RCC 7860 (cell line): Measurements from ENCODE around the gene SMPD3.

Experiments
- DNase-seq: peaks from one replicate; pipeline ENCODE4 v3.0.0-alpha.2; 2015; ENCODE audit warnings: low spot score
- FAIRE-seq: peaks from 2 replicates; lab custom pipeline; 2012; peaks lifted over from hg19 to GRCh38; lab: Jason Lieb, UNC

The SMPD3 gene

GRCh38 chr16:68359398-68360191 lies 88.7 kb downstream of the SMPD3 start:
- DNase-seq (no peak), FAIRE-seq (no peak)

- no peak for FAIRE-seq
- no peak for DNase-seq
Measured at GRCh38 chr16:68358951-68359350, 89.4 kb downstream of the SMPD3 start.

GRCh38 chr16:68357923-68358322 lies 90.4 kb downstream of the SMPD3 start:
- FAIRE-seq (no peak), DNase-seq (no peak)

- FAIRE-seq, result no peak
- DNase-seq, result no peak
Measured at GRCh38 chr16:68357521-68357922, 90.8 kb downstream of the SMPD3 start.

GRCh38 chr16:68356919-68357286 lies 91.4 kb downstream of the SMPD3 start:
- DNase-seq, result no peak
- FAIRE-seq, result no peak

- DNase-seq, result no peak
- FAIRE-seq, result no peak
Measured at GRCh38 chr16:68356249-68356918, 91.9 kb downstream of the SMPD3 start.

GRCh38 chr16:68355447-68356248 lies 92.7 kb downstream of the SMPD3 start:
- no peak for DNase-seq
- FAIRE-seq, result no peak

GRCh38 chr16:68354816-68355215 lies 93.5 kb downstream of the SMPD3 start:
- no peak for FAIRE-seq
- no peak for DNase-seq

- no peak for FAIRE-seq
- no peak for DNase-seq
Measured at GRCh38 chr16:68353366-68353765, 94.9 kb downstream of the SMPD3 start.

GRCh38 chr16:68351991-68352431 lies 96.3 kb downstream of the SMPD3 start:
- FAIRE-seq (no peak), DNase-seq (no peak)

- DNase-seq (no peak), FAIRE-seq (no peak)
Measured at GRCh38 chr16:68351463-68351862, 96.8 kb downstream of the SMPD3 start.

GRCh38 chr16:68350813-68351350 lies 97.4 kb downstream of the SMPD3 start:
- DNase-seq (no peak), FAIRE-seq (no peak)

- DNase-seq, result no peak
- FAIRE-seq, result no peak
Measured at GRCh38 chr16:68349838-68350410, 98.4 kb downstream of the SMPD3 start.

GRCh38 chr16:68348639-68349445 lies 99.5 kb downstream of the SMPD3 start:
- FAIRE-seq, result no peak
- DNase-seq, result no peak

- FAIRE-seq (no peak), DNase-seq (no peak)
Measured at GRCh38 chr16:68347605-68348004, 100.7 kb downstream of the SMPD3 start.

- FAIRE-seq, result no peak
- no peak for DNase-seq
Measured at GRCh38 chr16:68346892-68347480, 101.3 kb downstream of the SMPD3 start.

- DNase-seq, result no peak
- no peak for FAIRE-seq
Measured at GRCh38 chr16:68345958-68346635, 102.2 kb downstream of the SMPD3 start.

- FAIRE-seq, result no peak
- DNase-seq, result no peak
Measured at GRCh38 chr16:68345351-68345810, 102.9 kb downstream of the SMPD3 start.

GRCh38 chr16:68344252-68344651 lies 104.1 kb downstream of the SMPD3 start:
- FAIRE-seq (no peak), DNase-seq (no peak)
